DND-41 (cell line): ENCODE data around the gene CDK13.

Experiments used
- ATAC-seq: fragments of 200-7000 bp; cut with Tn5 transposase; 3 replicates; pipeline ENCODE4 v1.9.1; 2021; ENCODE audit warnings: low read depth; ENCODE audit not compliant: insufficient read depth
- DNase-seq: peaks from one replicate; pipeline ENCODE4 v3.0.0-alpha.2; 2020
- H2AFZ ChIP-seq: 2 replicates; pipeline ENCODE4 v1.6.0; 2012; ENCODE audit warnings: low read depth, low read length
- H3K27ac ChIP-seq: 2 replicates; pipeline ENCODE4 v1.5.1; 2012; ENCODE audit warnings: low read length, inconsistent platforms
- H3K27me3 ChIP-seq: fragments of 200-600 bp; sonication (generic); 2 replicates; pipeline ENCODE4 v1.6.0; 2012; ENCODE audit warnings: low read length, mild to moderate bottlenecking, inconsistent platforms; ENCODE audit not compliant: insufficient read depth, poor library complexity
- H3K36me3 ChIP-seq: 2 replicates; pipeline ENCODE4 v1.5.1; 2012; ENCODE audit warnings: low read length, inconsistent platforms; ENCODE audit not compliant: insufficient read depth
- H3K4me1 ChIP-seq: 2 replicates; pipeline ENCODE4 v1.5.1; 2012; ENCODE audit warnings: mild to moderate bottlenecking, low read length; ENCODE audit not compliant: insufficient read depth
- H3K4me2 ChIP-seq: 2 replicates; pipeline ENCODE4 v1.6.0; 2012; ENCODE audit warnings: mild to moderate bottlenecking, moderate library complexity, low read length, inconsistent platforms; ENCODE audit not compliant: insufficient read depth
- H3K4me3 ChIP-seq, 2 experiments: fragments of 200-600 bp in 1 of 2; shearing (Covaris generic) in 1 of 2; 2 replicates each; pipeline ENCODE4 v1.5.1; 2012 to 2016; ENCODE audit warnings: inconsistent platforms in 2 of 2, low read length in 2 of 2, mild to moderate bottlenecking in 2 of 2, low read depth in 1 of 2, moderate library complexity in 1 of 2
- H3K79me2 ChIP-seq: 2 replicates; pipeline ENCODE4 v1.6.0; 2012; ENCODE audit warnings: low read length, inconsistent platforms; ENCODE audit not compliant: insufficient read depth
- H3K9ac ChIP-seq: 2 replicates; pipeline ENCODE4 v1.6.0; 2012; ENCODE audit warnings: low read depth, mild to moderate bottlenecking, inconsistent platforms, low read length, moderate library complexity
- H3K9me3 ChIP-seq: 2 replicates; pipeline ENCODE4 v1.5.1; 2012; ENCODE audit warnings: low read length, moderate library complexity, mild to moderate bottlenecking, inconsistent platforms; ENCODE audit not compliant: insufficient read depth, severe bottlenecking
- H4K20me1 ChIP-seq: 2 replicates; pipeline ENCODE4 v1.6.0; 2012; ENCODE audit warnings: low read length; ENCODE audit not compliant: insufficient read depth
- EZH2 ChIP-seq: IDR thresholded peaks from 3 replicates; pipeline ENCODE4 v1.6.1; 2012; ENCODE audit warnings: borderline replicate concordance, low read depth, mild to moderate bottlenecking, moderate library complexity, low read length, inconsistent platforms; ENCODE audit not compliant: severe bottlenecking
- TF ChIP-seq, protein P1 (sequence below): IDR thresholded peaks from 2 replicates; pipeline ENCODE4 v1.5.1; 2012; ENCODE audit warnings: borderline replicate concordance, low read length, moderate library complexity, mild to moderate bottlenecking; ENCODE audit not compliant: poor library complexity, severe bottlenecking; ENCODE audit errors: extremely low read depth

Gene CDK13

DNA sequence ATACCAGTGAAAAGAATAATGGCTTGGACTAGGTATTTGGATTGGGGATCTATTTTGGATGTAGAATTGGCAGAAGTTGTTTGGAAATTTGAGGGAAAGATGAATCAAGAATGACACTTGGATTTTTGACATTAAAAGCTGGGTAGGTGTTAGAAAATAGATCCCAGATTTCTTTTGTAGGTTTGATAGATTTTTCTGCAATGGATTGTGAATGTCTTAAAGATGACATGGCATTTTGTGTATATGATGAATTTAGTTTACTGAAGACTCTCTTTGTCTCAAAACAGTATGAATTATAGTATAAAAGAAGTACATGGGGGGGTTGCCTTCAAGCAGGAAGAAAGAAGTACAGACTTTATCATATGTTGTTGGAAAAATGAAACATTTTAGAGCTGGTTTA lies 108.6 kb downstream of the CDK13 start:
- DNase-seq (no peak), ATAC-seq (no peak)
- H2AFZ ChIP-seq = no peak overlapping the region
- TF ChIP-seq, protein P1, sequence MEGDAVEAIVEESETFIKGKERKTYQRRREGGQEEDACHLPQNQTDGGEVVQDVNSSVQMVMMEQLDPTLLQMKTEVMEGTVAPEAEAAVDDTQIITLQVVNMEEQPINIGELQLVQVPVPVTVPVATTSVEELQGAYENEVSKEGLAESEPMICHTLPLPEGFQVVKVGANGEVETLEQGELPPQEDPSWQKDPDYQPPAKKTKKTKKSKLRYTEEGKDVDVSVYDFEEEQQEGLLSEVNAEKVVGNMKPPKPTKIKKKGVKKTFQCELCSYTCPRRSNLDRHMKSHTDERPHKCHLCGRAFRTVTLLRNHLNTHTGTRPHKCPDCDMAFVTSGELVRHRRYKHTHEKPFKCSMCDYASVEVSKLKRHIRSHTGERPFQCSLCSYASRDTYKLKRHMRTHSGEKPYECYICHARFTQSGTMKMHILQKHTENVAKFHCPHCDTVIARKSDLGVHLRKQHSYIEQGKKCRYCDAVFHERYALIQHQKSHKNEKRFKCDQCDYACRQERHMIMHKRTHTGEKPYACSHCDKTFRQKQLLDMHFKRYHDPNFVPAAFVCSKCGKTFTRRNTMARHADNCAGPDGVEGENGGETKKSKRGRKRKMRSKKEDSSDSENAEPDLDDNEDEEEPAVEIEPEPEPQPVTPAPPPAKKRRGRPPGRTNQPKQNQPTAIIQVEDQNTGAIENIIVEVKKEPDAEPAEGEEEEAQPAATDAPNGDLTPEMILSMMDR = no peak
- no peak for TF ChIP-seq EZH2
- no peaks in the 10 kb centered on the region for H3K79me2 ChIP-seq
- H3K4me3 ChIP-seq = no peak overlapping the region
- no peak overlapping the region for H3K9ac ChIP-seq
- no peaks in the 10 kb centered on the region for H3K27me3 ChIP-seq
- no peaks in the 10 kb centered on the region for H3K9me3 ChIP-seq
- H4K20me1 ChIP-seq = no peaks in the 10 kb centered on the region
- no peak overlapping the region for H3K27ac ChIP-seq
- H3K36me3 ChIP-seq = peaks cover 45% of the 10 kb centered on the region
- no peak overlapping the region for H3K4me2 ChIP-seq
- H3K4me1 ChIP-seq = no peaks in the 10 kb centered on the region

DNA sequence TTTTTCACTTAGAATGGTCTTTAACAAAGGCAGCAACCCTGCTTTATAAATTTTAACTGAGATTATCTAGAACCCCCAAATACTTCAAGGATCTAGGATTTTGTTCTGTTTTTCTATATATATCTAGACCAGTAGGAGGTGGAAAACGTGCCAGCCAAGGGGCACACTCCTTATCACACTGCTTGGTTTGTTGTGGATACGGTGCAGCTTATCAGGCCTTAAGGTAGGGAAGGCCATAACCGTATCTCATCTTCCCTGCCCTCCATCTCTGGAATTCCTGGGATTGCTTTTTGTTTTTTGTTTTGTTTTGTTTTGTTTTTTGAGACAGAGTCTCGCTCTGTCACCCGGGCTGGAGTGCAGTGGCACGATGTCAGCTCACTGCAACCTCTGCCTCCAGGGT lies 109.0 kb downstream of the CDK13 start:
- no peak overlapping the region for H3K4me2 ChIP-seq
- H3K36me3 ChIP-seq = peaks cover 41% of the 10 kb centered on the region
- H4K20me1 ChIP-seq = no peaks in the 10 kb centered on the region
- no peak overlapping the region for H2AFZ ChIP-seq
- no peaks in the 10 kb centered on the region for H3K79me2 ChIP-seq
- DNase-seq = no peak
- no peaks in the 10 kb centered on the region for H3K27me3 ChIP-seq
- H3K9me3 ChIP-seq = no peaks in the 10 kb centered on the region
- no peak overlapping the region for H3K9ac ChIP-seq
- no peak for ATAC-seq
- no peak overlapping the region for H3K27ac ChIP-seq
- TF ChIP-seq EZH2 = no peak
- TF ChIP-seq, protein P1 = no peak
- no peak overlapping the region for H3K4me3 ChIP-seq
- H3K4me1 ChIP-seq = no peaks in the 10 kb centered on the region

DNA sequence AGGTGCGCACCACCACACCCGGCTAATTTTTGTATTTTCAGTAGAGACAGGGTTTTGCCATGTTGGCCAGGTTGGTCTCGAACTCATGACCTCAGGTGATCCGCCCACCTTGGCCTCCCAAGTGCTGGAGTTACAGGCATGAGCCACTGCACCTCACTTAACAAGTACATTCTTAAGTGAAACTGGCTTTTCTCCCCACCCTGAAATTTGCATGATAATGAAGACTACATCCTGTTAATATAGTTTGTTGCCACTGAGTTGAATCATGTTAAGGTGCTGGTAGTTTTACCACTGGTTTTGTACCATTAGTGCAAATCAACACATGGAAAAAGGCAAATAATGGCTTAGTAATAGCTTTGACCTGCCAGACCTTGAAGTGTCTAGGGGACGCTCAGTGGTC lies 122.2 kb downstream of the CDK13 start:
- Histone ChIP-seq H4K20me1 (no peaks in the 10 kb centered on the region), H3K4me3 (no peak overlapping the region), H3K79me2 (no peaks in the 10 kb centered on the region), H3K36me3 (peaks cover 3% of the 10 kb centered on the region; the same call in 1 of the 2 replicates), H3K27me3 (no peaks in the 10 kb centered on the region), H2AFZ (no peak overlapping the region), H3K4me1 (no peaks in the 10 kb centered on the region), H3K9ac (no peak overlapping the region), H3K9me3 (no peaks in the 10 kb centered on the region), H3K4me2 (no peak overlapping the region), H3K27ac (no peak overlapping the region)
- no peak for ATAC-seq
- no peak for TF ChIP-seq EZH2
- TF ChIP-seq, protein P1 = no peak
- DNase-seq = no peak

DNA sequence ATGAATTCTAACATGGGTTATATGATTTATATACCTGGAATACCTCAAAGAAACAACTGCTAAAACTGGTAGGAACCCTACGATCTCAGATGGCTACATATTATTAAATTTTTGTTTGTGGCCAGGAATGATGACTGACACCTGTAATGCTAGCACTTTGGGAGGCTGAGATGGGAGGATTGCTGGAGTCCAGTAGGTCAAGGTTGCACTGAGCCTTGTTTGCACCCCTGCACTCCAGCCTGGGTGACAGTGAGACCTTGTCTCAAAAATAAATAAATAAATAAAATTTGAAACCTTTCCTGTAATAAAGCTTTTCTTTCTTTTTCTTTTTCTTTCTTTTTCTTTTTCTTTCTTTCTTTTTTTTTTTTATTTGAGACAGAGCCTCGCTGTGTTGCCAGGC lies 123.2 kb downstream of the CDK13 start:
- Histone ChIP-seq H3K36me3 (peaks cover 3% of the 10 kb centered on the region; the same call in 1 of the 2 replicates), H3K79me2 (no peaks in the 10 kb centered on the region), H3K4me3 (no peak overlapping the region), H3K9ac (no peak overlapping the region), H3K4me2 (no peak overlapping the region), H3K27me3 (no peaks in the 10 kb centered on the region), H3K9me3 (no peaks in the 10 kb centered on the region), H2AFZ (no peak overlapping the region), H4K20me1 (no peaks in the 10 kb centered on the region), H3K27ac (no peak overlapping the region), H3K4me1 (no peaks in the 10 kb centered on the region)
- DNase-seq = no peak
- no peak for TF ChIP-seq EZH2
- TF ChIP-seq, protein P1 = no peak
- ATAC-seq = no peak
